Glutamatergic neuron (in vitro differentiated cells): Measurements from ENCODE around the gene H2BK1. TPM values are rescaled to one million over a fixed set of nuclear protein-coding genes. Genes with fewer than 3 reads are reported as not detected.

Experiments
- DNase-seq: peaks from one replicate; pipeline ENCODE4 v3.0.0; 2022
- H3K27ac Mint-ChIP-seq: one replicate; pipeline ENCODE4 v1.8.0; 2020; ENCODE audit warnings: mild to moderate bottlenecking, mixed read lengths, inconsistent platforms; ENCODE audit not compliant: unreplicated experiment
- H3K27me3 Mint-ChIP-seq: one replicate; pipeline ENCODE4 v1.8.0; 2020; ENCODE audit warnings: mild to moderate bottlenecking, moderate library complexity, mixed read lengths, inconsistent platforms; ENCODE audit not compliant: unreplicated experiment
- H3K36me3 Mint-ChIP-seq: one replicate; pipeline ENCODE4 v1.8.0; 2020; ENCODE audit warnings: mild to moderate bottlenecking, mixed read lengths, inconsistent platforms; ENCODE audit not compliant: unreplicated experiment
- H3K4me1 Mint-ChIP-seq: one replicate; pipeline ENCODE4 v1.8.0; 2020; ENCODE audit warnings: mild to moderate bottlenecking, low read depth, mixed read lengths, inconsistent platforms; ENCODE audit not compliant: unreplicated experiment
- H3K4me3 Mint-ChIP-seq: one replicate; pipeline ENCODE4 v1.8.0; 2020; ENCODE audit warnings: mild to moderate bottlenecking, mixed read lengths, inconsistent platforms; ENCODE audit not compliant: unreplicated experiment
- H3K9me3 Mint-ChIP-seq: one replicate; pipeline ENCODE4 v1.8.0; 2020; ENCODE audit warnings: mild to moderate bottlenecking, moderate library complexity, mixed read lengths, inconsistent platforms; ENCODE audit not compliant: unreplicated experiment
- total RNA-seq: library from RNA; stranded (reverse); fragmentation: NEBNext Ultra II Directional; extraction: Animal tissue kit (Norgen Biotek cat#: 25700); gene quantifications from one replicate; pipeline ENCODE4 v1.2.1, GENCODE V29; 2021; ENCODE audit not compliant: unreplicated experiment
- TF ChIP-seq, protein P1 (sequence below): fragments of 200-600 bp; sonication (generic); IDR thresholded peaks from one replicate; pipeline ENCODE4 v1.5.0; 2021; ENCODE audit not compliant: partially characterized antibody, unreplicated experiment

H2BK1 gene
- total RNA-seq, 1 donor from 2014 or later: not detected

DNA sequence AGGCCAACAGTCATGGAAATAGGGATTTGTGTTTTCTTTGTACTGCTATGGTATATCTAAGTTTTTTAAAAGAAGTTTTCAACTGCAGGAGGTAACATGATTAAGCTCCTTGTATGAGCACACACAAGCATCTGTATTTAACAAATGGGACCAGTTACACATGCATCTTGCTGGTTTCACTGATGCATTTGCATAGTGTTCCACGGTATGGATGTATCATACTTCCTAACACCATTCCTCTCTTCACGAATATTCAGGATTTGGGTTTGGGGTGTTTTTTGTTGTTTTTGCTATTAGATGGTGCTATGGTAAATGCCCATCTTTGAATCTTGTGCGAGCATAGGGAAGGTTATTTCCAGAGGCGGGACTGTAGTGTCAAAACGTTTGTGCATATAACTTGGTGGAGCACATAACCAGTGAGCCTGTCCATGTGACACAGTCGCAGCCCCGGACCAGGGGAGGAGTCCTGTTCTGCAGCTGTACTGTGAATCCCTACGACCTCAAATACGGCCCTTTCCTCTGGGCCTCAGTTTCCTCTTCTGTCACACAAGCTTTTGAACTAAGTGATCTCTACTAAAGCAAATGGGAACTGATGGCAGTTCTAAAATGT, 1.9 kb downstream of the H2BK1 start:
- DNase-seq: no peak
- Mint-ChIP-seq H3K27me3 (peaks cover 7% of the 10 kb centered on the region), H3K4me3 (no peak overlapping the region), H3K9me3 (no peaks in the 10 kb centered on the region), H3K36me3 (no peaks in the 10 kb centered on the region), H3K4me1 (peaks cover 9% of the 10 kb centered on the region), H3K27ac (no peak overlapping the region)
- TF ChIP-seq, protein P1, sequence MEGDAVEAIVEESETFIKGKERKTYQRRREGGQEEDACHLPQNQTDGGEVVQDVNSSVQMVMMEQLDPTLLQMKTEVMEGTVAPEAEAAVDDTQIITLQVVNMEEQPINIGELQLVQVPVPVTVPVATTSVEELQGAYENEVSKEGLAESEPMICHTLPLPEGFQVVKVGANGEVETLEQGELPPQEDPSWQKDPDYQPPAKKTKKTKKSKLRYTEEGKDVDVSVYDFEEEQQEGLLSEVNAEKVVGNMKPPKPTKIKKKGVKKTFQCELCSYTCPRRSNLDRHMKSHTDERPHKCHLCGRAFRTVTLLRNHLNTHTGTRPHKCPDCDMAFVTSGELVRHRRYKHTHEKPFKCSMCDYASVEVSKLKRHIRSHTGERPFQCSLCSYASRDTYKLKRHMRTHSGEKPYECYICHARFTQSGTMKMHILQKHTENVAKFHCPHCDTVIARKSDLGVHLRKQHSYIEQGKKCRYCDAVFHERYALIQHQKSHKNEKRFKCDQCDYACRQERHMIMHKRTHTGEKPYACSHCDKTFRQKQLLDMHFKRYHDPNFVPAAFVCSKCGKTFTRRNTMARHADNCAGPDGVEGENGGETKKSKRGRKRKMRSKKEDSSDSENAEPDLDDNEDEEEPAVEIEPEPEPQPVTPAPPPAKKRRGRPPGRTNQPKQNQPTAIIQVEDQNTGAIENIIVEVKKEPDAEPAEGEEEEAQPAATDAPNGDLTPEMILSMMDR: no peak

DNA sequence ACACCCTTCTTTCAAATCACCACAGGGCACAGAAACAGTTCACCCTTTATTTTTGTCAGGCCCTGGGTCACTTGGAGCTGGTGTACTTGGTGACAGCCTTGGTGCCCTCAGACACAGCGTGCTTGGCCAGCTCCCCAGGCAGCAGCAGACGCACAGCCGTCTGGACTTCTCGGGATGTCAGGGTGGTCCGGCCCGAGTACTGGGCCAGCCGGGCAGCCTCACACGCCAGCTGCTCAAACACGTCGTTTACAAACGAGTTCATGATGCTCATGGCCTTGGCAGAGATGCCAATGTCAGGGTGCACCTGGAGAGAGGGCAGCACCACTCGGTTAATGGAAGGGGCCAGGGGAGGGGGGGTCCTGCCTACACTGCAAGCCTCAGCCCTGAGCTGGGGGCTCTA, 2.5 kb downstream of the H2BK1 start:
- Mint-ChIP-seq H3K4me3 (no peak overlapping the region), H3K27me3 (peaks cover 7% of the 10 kb centered on the region), H3K27ac (no peak overlapping the region), H3K4me1 (peaks cover 9% of the 10 kb centered on the region), H3K36me3 (no peaks in the 10 kb centered on the region), H3K9me3 (no peaks in the 10 kb centered on the region)
- TF ChIP-seq, protein P1: no peak
- no peak for DNase-seq

DNA sequence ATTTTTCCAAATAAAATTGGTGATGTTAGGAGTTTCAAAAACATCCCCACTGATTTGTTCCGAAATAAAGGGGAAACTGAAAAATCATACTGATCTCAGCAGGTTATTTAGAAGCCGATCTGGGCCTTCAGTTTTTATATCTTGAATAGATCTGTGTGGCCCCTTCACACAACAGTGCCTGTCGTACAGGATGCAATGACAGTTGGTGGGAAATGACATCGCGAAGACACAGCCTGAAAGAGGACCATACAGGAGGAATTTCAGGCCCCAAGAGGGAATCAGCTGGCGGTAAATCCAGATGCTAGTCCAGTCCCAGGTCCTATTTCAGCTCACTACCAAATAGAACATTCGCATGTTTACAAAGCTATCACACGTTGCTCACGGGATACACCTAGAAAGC, 3.0 kb downstream of the H2BK1 start:
- no peak overlapping the region for H3K27ac Mint-ChIP-seq
- no peaks in the 10 kb centered on the region for H3K36me3 Mint-ChIP-seq
- H3K4me3 Mint-ChIP-seq: no peak overlapping the region
- DNase-seq: no peak
- peaks cover 7% of the 10 kb centered on the region for H3K27me3 Mint-ChIP-seq
- H3K9me3 Mint-ChIP-seq: no peaks in the 10 kb centered on the region
- peaks cover 9% of the 10 kb centered on the region for H3K4me1 Mint-ChIP-seq
- TF ChIP-seq, protein P1: no peak

DNA sequence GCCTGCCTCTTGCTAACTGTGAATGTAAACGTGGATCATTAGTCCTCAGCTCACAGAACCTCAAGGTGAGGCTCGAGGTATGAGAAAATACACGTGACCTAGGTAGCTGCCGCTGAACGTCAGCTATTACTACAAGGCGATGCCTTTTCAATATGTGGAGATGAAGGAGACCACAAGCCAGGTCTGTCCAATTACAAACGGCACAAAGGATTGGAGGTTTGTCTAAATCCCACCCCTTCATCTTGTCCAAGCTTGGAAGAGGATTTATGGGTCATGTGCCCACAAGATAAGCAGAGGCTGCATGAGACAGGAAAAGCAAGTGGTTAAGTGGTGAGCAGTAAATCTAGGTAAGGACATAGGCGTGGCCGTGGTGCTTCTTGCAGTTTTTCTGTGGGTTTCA, 3.4 kb downstream of the H2BK1 start:
- Mint-ChIP-seq H3K4me3 (no peak overlapping the region), H3K4me1 (peaks cover 5% of the 10 kb centered on the region), H3K27ac (no peak overlapping the region), H3K36me3 (no peaks in the 10 kb centered on the region), H3K9me3 (no peaks in the 10 kb centered on the region), H3K27me3 (peaks cover 7% of the 10 kb centered on the region)
- DNase-seq: no peak
- TF ChIP-seq, protein P1: no peak

DNA sequence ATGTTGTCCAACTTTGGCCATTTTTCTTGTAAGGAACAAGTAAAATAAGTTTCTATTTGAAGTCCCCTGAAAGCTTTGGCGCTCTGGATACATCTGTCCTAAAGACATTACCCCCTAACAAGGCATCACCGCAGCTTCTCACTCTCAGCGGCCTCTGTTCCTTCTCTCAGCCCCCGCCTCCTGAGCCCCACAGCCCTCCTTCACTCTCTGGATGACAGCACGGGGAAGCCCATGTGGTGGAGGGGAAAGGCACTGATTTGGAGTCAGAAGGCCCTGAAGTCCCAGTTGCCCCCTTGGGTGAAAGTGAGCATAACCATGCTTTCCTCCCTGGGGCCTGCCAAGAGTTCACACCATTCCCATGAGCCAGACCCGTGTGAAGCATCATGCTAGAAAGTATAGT, 4.6 kb downstream of the H2BK1 start:
- Mint-ChIP-seq H3K27me3 (peaks cover 11% of the 10 kb centered on the region), H3K4me3 (no peak overlapping the region), H3K4me1 (peaks cover 2% of the 10 kb centered on the region), H3K9me3 (peaks cover 4% of the 10 kb centered on the region), H3K27ac (no peak overlapping the region), H3K36me3 (no peaks in the 10 kb centered on the region)
- DNase-seq: no peak
- TF ChIP-seq, protein P1: no peak
